A549 (cell line): ENCODE measurements around the gene BLCAP.

Source experiments
- CBX8 ChIP-seq: fragments of 200-600 bp; sonication (generic); IDR thresholded peaks from 2 replicates; pipeline ENCODE4 v1.6.1; 2016
- CEBPB ChIP-seq, 2 experiments: fragments of >200 bp in 1 of 2; sonication (Bioruptor Twin) in 1 of 2; formaldehyde crosslinking in 1 of 2; IDR thresholded peaks; 2 replicates each; pipeline ENCODE4 v1.6.1; 2012 to 2016
- CTCF ChIP-seq: fragments of >200 bp; sonication (Bioruptor Twin); formaldehyde crosslinking; IDR thresholded peaks from 3 replicates; pipeline ENCODE4 v1.5.1; 2016
- E2F6 ChIP-seq: IDR thresholded peaks from 2 replicates; pipeline ENCODE4 v1.6.1; 2012; ENCODE audit warnings: low read depth, borderline replicate concordance
- EP300 ChIP-seq, 2 experiments: fragments of >200 bp; sonication (Bioruptor Twin); formaldehyde crosslinking; IDR thresholded peaks; 2 replicates in 1 of 2; 3 replicates in 1 of 2; pipeline ENCODE4 v1.6.1; 2016 to 2017
- FOSL2 ChIP-seq, 2 experiments: fragments of 450-650 bp in 1 of 2; fragments of >200 bp in 1 of 2; sonication (Bioruptor Twin) in 1 of 2; formaldehyde crosslinking; IDR thresholded peaks; 2 replicates each; pipeline versions ENCODE4 v1.5.0 to v1.6.1; 2016 to 2020; ENCODE audit warnings: mild to moderate bottlenecking in 1 of 2, moderate library complexity in 1 of 2
- MAZ ChIP-seq: fragments of 150-350 bp; IDR thresholded peaks from 2 replicates; pipeline ENCODE4 v1.6.1; 2014; ENCODE audit warnings: antibody characterized with exemption, low read depth, low read length, borderline replicate concordance
- NPAS2 ChIP-seq: fragments of 250-450 bp; sonication (Bioruptor Pico); IDR thresholded peaks from 2 replicates; pipeline ENCODE4 v1.8.0; 2022; ENCODE audit warnings: mild to moderate bottlenecking, moderate library complexity, borderline replicate concordance
- NR3C1 ChIP-seq: fragments of >200 bp; sonication (Bioruptor Twin); formaldehyde crosslinking; IDR thresholded peaks from 3 replicates; pipeline ENCODE4 v1.6.1; 2017
- POLR2A ChIP-seq: IDR thresholded peaks from 2 replicates; pipeline ENCODE4 v1.6.1; 2012; ENCODE audit warnings: mild to moderate bottlenecking, low read length
- RAD21 ChIP-seq, 2 experiments: fragments of >200 bp in 1 of 2; sonication (Bioruptor Twin) in 1 of 2; formaldehyde crosslinking in 1 of 2; IDR thresholded peaks in 1 of 2; conservative IDR thresholded peaks in 1 of 2; 2 replicates in 1 of 2; 3 replicates in 1 of 2; pipeline ENCODE4 v1.6.1; 2012 to 2018; ENCODE audit warnings: inconsistent platforms in 1 of 2
- SMC3 ChIP-seq: fragments of >200 bp; sonication (Bioruptor Twin); formaldehyde crosslinking; IDR thresholded peaks from 3 replicates; pipeline ENCODE4 v1.6.1; 2018; ENCODE audit warnings: inconsistent platforms

- no peak for TF ChIP-seq CTCF
- no peak for TF ChIP-seq CEBPB (IDR thresholded peaks at IDR 0.05)
- TF ChIP-seq NR3C1: no peak
- TF ChIP-seq POLR2A: no peak
- no peak for TF ChIP-seq EP300 (IDR thresholded peaks at IDR 0.05)
- TF ChIP-seq FOSL2 (IDR thresholded peaks at IDR 0.05): no peak
- no peak for TF ChIP-seq FOSL2 (CRISPR knock-in tag; IDR thresholded peaks at IDR 0.05)
- TF ChIP-seq MAZ: no peak
- TF ChIP-seq RAD21 (conservative IDR thresholded peaks at IDR 0.05 in 1 of 2, IDR thresholded peaks at IDR 0.05 in 1 of 2): no peak
- TF ChIP-seq SMC3: no peak
- no peak for TF ChIP-seq E2F6
- TF ChIP-seq NPAS2: no peak
- TF ChIP-seq CBX8: no peak
Observed at GRCh38 chr20:37558779-37559178, 31.1 kb upstream of the BLCAP start.
